Activated naive CD4-positive, alpha-beta T cell treated with anti-CD3 and anti-CD28 coated beads, Interleukin-2, amount 50 U/mL, for 72 hours (primary cell): Measurements from ENCODE around the gene SERPINA3. TPM values are rescaled to one million over a fixed set of nuclear protein-coding genes. Genes with fewer than 3 reads are reported as not detected.
"Not testable (repeated sequence)": the region's sequence is repeated elsewhere in the genome, so short reads cannot be mapped to it uniquely, and the experiment has no call there.

Experiments
- ATAC-seq, 2 donors: fragments of 150-1000 bp; cut with Tn5 transposase; 2 replicates each; pipeline ENCODE4 v1.10.0; 2021; ENCODE audit warnings: mild to moderate bottlenecking in 2 of 2, moderate library complexity in 2 of 2
- DNase-seq, 2 donors: peaks; one replicate each; pipeline ENCODE4 v3.0.0; 2021 to 2022; ENCODE audit warnings: low spot score in 2 of 2
- H3K27ac Mint-ChIP-seq, 2 donors: one replicate each; pipeline ENCODE4 v1.8.0; 2022; ENCODE audit warnings: mild to moderate bottlenecking in 2 of 2, mixed read lengths in 2 of 2
- H3K36me3 Mint-ChIP-seq, 2 donors: one replicate each; pipeline ENCODE4 v1.8.0; 2022; ENCODE audit warnings: mixed read lengths in 2 of 2
- H3K9me3 Mint-ChIP-seq, 2 donors: one replicate each; pipeline ENCODE4 v1.8.0; 2022; ENCODE audit warnings: mixed read lengths in 2 of 2
- total RNA-seq, 2 donors: library from RNA; stranded (reverse); gene quantifications; one replicate each; pipeline ENCODE4 v1.2.3, GENCODE V29; 2022

Gene SERPINA3
- total RNA-seq, 2 donors from 2014 or later: not detected

- ATAC-seq: no peak
- Mint-ChIP-seq H3K36me3 (no peaks in the 10 kb centered on the region), H3K9me3 (no peaks in the 10 kb centered on the region), H3K27ac (no peak overlapping the region)
- no peak for DNase-seq
These were observed 23.0 kb downstream of the SERPINA3 start for GRCh38 chr14:94635154-94635553.

- no peak overlapping the region for H3K27ac Mint-ChIP-seq
- no peaks in the 10 kb centered on the region for H3K9me3 Mint-ChIP-seq
- no peak for DNase-seq
- ATAC-seq: no peak
- H3K36me3 Mint-ChIP-seq: no peaks in the 10 kb centered on the region
These were observed 24.7 kb downstream of the SERPINA3 start for GRCh38 chr14:94636744-94637412.

DNA sequence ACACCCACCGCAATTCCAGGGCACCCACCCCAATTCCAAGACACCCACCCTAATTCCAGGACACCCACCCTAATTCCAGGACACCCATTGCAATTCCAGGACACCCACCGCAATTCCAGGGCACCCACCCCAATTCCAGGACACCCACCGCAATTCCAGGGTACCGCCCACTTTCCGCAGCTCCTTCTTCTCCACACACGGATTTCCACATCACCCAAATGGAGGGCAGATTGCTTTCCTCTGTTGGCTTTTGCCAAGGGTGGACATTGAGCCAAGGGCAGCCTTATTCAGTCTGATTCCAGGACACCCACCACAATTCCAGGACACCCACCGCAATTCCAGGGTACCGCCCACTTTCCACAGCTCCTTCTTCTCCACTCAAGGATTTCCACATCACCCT, 25.6 kb downstream of the SERPINA3 start:
- H3K9me3 Mint-ChIP-seq: not testable (repeated sequence)

DNA sequence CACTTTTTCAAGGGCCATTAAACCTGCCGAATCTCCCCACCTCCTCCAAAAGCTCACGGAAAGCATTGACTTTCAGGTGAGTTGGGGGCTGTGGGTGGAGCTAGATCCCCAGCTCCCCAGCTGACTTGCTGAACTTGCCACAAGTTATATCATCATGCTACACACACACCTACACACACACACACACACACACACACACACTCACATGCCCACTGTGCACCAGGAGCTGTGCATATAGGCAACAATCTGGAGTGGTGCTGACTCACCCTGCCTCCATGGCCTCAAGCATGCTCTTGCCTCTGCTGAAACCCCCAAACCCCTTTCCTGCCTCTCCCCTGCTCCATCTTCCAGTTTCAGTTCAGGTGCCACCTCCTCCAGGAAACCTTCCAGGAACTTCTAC, 26.1 kb downstream of the SERPINA3 start:
- H3K9me3 Mint-ChIP-seq: no peaks in the 10 kb centered on the region
- H3K27ac Mint-ChIP-seq: no peak overlapping the region
- no peaks in the 10 kb centered on the region for H3K36me3 Mint-ChIP-seq
- ATAC-seq: no peak
- DNase-seq: no peak

More for the DNA sequence above, 25.6 kb downstream of the SERPINA3 start:
- H3K36me3 Mint-ChIP-seq, ATAC-seq, DNase-seq, H3K27ac Mint-ChIP-seq: not testable (repeated sequence)

- H3K9me3 Mint-ChIP-seq: no peaks in the 10 kb centered on the region
- no peaks in the 10 kb centered on the region for H3K36me3 Mint-ChIP-seq
- no peak overlapping the region for H3K27ac Mint-ChIP-seq
- DNase-seq: no peak
- no peak for ATAC-seq
These were observed 27.0 kb downstream of the SERPINA3 start for GRCh38 chr14:94638961-94639817.

- H3K27ac Mint-ChIP-seq: no peak overlapping the region
- DNase-seq (no peak), ATAC-seq (no peak)
These were observed 28.8 kb downstream of the SERPINA3 start for GRCh38 chr14:94640721-94641631.

DNA sequence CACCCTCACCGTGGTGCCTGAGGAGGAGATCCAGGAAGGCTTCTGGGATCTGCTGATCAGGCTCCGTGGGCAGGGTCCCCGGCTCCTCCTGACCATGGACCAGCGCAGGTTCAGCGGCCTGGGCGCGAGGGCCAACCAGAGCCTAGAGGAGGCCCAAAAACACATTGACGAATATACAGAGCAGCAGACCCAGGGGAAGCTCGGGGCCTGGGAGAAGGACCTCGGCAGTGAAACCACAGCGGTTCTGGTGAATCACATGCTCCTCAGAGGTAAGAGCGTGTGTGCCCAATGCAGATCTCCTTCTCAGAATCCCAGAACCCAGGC, 29.4 kb downstream of the SERPINA3 start:
- Mint-ChIP-seq H3K27ac (no peak overlapping the region), H3K9me3 (peaks cover 7% of the 10 kb centered on the region in 2 donors), H3K36me3 (no peaks in the 10 kb centered on the region)
- no peak for DNase-seq
- ATAC-seq: no peak

More at GRCh38 chr14:94640721-94641631, 28.8 kb downstream of the SERPINA3 start:
- H3K9me3 Mint-ChIP-seq: peaks cover 5% of the 10 kb centered on the region in 2 donors
- H3K36me3 Mint-ChIP-seq: no peaks in the 10 kb centered on the region

DNA sequence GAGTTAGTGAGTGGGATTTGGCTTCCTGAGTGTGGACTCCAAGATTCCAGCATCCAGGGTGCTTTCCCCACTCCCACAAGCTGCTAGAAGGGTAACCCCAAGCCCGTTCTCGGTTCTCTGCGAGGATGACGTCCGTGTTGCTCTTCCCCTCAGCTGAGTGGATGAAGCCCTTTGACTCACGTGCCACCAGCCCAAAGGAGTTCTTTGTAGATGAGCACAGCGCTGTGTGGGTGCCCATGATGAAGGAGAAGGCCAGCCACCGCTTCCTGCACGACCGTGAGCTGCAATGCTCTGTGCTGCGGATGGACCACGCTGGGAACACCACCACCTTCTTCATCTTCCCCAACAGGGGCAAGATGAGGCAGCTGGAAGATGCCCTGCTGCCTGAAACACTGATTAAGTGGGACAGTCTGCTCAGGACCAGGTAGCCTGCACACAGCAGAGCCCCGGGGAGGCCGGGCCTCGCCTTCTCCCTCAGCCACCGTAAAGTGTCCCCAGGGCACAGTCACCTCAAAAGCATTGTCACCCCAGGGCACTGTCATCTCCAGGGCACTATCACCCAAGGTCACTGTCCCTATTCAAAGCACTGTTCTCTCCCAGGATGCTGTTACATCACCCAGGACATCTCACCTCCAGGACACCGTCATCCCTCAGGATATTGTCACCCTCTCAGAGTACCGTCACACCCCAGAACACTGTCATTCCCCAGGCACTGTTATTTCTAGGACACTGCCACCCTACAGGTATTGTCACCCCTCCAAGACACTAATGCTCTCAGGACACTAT, 31.3 kb downstream of the SERPINA3 start:
- ATAC-seq (no peak), DNase-seq (no peak)
- Mint-ChIP-seq H3K36me3 (no peaks in the 10 kb centered on the region), H3K27ac (no peak overlapping the region), H3K9me3 (peaks cover 7% of the 10 kb centered on the region in 2 donors)

DNA sequence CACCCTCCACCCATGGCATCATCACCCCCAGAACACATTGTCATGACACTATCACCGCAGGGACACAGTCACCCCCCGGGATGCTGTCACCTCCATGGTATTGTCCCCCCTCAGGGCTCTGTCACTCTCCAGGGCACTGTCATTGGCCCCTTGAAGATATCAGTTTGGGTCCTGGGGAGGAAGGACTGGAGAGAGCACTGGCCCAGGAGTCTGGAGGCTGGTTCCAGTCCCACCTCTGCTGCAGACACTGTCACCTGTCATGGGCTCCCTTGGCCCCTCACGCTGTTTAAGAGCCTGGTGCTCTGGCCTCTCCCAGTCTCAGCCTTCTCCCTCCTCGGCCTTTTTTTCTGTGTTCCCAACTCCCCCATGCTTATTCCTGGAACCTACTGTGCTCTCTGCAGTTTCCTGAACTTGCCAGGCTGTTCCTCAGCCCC, 31.9 kb downstream of the SERPINA3 start:
- Mint-ChIP-seq H3K36me3 (no peaks in the 10 kb centered on the region), H3K9me3 (peaks cover 7 to 10% of the 10 kb centered on the region in 2 donors), H3K27ac (no peak overlapping the region)
- ATAC-seq (no peak), DNase-seq (no peak)

DNA sequence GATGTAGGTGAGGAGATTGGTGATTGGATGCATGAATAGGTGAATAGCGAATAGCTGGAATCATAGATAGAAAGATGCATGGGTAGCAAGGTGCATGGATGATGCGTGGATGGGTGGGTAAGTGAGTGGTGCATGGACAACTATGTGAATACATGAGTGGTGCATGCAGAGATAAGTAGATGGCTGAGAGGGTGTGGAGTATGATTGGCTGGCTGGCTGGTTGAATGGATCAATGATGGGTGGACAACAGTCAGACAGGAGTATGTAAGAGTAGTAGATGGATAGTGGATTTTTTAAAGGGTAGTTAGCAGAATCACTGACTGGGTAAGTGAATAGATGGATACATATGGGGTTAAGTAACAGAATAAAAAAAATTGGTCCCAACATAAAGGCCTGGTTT, 33.9 kb downstream of the SERPINA3 start:
- H3K27ac Mint-ChIP-seq: no peak overlapping the region
- DNase-seq (no peak), ATAC-seq (no peak)
- peaks cover 7 to 10% of the 10 kb centered on the region in 2 donors for H3K9me3 Mint-ChIP-seq
- H3K36me3 Mint-ChIP-seq: no peaks in the 10 kb centered on the region

GRCh38 chr14:94646481-94646880, 34.3 kb downstream of the SERPINA3 start:
- H3K36me3 Mint-ChIP-seq: no peaks in the 10 kb centered on the region
- H3K27ac Mint-ChIP-seq: no peak overlapping the region
- ATAC-seq (no peak), DNase-seq (no peak)
- peaks cover 7 to 10% of the 10 kb centered on the region in 2 donors for H3K9me3 Mint-ChIP-seq

DNA sequence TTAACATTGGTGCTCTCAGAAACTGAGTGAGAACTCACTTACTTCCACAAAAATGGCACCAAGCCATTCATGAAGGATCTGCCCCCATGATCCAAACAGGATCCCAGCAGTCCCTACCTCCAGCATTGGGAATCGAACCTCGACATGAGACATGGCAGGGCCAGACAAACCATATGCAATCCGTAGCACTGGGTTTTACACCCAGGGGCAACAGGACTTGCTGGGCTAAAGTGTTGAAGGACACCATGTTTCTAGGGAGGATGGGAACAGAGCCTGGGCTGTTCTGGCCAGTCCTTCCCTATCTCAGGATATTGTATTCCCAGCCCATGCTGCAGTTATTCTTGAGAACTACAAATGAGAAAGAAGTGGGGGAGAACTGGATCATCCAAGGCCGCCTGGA, 36.6 kb downstream of the SERPINA3 start:
- Mint-ChIP-seq H3K9me3 (peaks cover 7 to 10% of the 10 kb centered on the region in 2 donors), H3K36me3 (no peaks in the 10 kb centered on the region), H3K27ac (no peak overlapping the region)
- DNase-seq: no peak
- no peak for ATAC-seq

DNA sequence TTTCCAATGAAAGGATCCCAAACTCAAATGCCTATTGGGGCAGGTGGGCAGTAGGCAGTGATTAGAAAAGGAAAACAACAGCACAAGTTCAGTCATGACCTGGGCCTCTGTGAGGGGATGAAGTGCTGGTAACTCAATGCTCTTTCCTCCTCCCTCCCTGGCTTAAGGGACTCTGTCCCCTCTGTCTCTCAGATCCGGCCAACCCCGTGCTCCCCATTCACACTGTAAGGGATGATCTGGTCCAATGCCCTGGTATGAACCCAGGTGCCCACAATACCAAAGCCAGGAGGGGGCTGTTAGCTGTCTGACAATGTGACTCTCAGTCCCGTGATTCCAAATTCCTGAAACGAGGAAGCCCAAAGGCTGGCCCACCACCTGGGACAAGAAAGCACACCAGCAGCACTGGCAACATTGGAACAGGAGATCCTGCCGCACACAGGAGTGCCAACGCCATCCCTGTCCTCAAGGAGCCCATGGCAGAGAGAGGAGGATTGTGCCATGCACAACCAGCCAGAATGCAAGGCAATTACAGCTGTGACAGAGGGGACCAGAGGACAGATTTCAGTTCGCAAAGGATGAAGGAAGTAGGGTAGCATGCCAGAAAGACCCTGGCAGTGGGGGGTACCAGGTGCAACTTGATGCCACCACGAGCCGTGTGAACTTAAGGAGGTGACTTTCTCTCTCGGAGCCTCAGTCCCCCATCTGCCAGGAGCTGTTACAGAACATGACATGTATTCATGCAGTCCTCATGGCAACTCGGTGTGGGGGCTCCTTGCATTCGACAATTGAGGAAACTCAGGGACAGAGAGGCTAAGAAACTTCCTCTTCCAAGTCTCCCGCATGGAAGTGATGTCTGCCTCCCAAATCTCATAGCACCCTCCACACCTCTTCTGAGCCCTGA, 37.6 kb downstream of the SERPINA3 start:
- DNase-seq (no peak), ATAC-seq (no peak)
- H3K27ac Mint-ChIP-seq: no peak overlapping the region
- no peaks in the 10 kb centered on the region for H3K36me3 Mint-ChIP-seq
- peaks cover 7 to 10% of the 10 kb centered on the region in 2 donors for H3K9me3 Mint-ChIP-seq

GRCh38 chr14:94650444-94650775, 38.2 kb downstream of the SERPINA3 start:
- ATAC-seq (no peak), DNase-seq (no peak)
- peaks cover 7 to 10% of the 10 kb centered on the region in 2 donors for H3K9me3 Mint-ChIP-seq
- H3K36me3 Mint-ChIP-seq: no peaks in the 10 kb centered on the region
- no peak overlapping the region for H3K27ac Mint-ChIP-seq
